Hepatocyte (in vitro differentiated cells): Measurements from ENCODE around the gene MS4A15.

ENCODE experiments used
- CTCF ChIP-seq: fragments of 200-600 bp; sonication (generic); IDR thresholded peaks from 2 replicates; pipeline ENCODE4 v1.5.1; 2016; ENCODE audit warnings: antibody characterized with exemption, mild to moderate bottlenecking; ENCODE audit not compliant: poor library complexity
- EZH2phosphoT487 ChIP-seq: fragments of 200-600 bp; sonication (generic); IDR thresholded peaks from one replicate; pipeline ENCODE4 v1.6.1; 2018; ENCODE audit warnings: antibody characterized with exemption, mild to moderate bottlenecking, low read depth, moderate library complexity; ENCODE audit not compliant: unreplicated experiment, severe bottlenecking

- no peak for TF ChIP-seq EZH2phosphoT487
- no peak for TF ChIP-seq CTCF
Observed at GRCh38 chr11:60813324-60813723, 56.7 kb downstream of the MS4A15 start.
